ENCODE data around the gene ADAMTSL2.

The ADAMTSL2 gene

GRCh38 chr9:133601746-133602145, 67.2 kb downstream of the ADAMTSL2 start:
- TF ChIP-seq CTCF (IDR thresholded peaks at IDR 0.05): no peak
- no peak overlapping the region for H3K27ac ChIP-seq
- no peaks in the 10 kb centered on the region for H3K36me3 ChIP-seq
- peaks cover 27% of the 10 kb centered on the region for H3K27me3 ChIP-seq
- H3K9me3 ChIP-seq: peaks cover 5% of the 10 kb centered on the region
- H3K4me3 ChIP-seq (ENCODE audit: low read depth in 1 of 2, low read length in 1 of 2): no peak overlapping the region
- no peaks in the 10 kb centered on the region for H3K4me1 ChIP-seq (ENCODE audit: control insufficient read depth in 1 of 2, insufficient read depth in 1 of 2, low read depth in 1 of 2, low read length in 1 of 2)

- Histone ChIP-seq H3K9me3 (no peaks in the 10 kb centered on the region), H3K36me3 (no peaks in the 10 kb centered on the region), H3K4me1 (ENCODE audit: control insufficient read depth in 1 of 2, insufficient read depth in 1 of 2, low read depth in 1 of 2, low read length in 1 of 2) (no peaks in the 10 kb centered on the region), H3K27ac (no peak overlapping the region), H3K27me3 (peaks cover 32% of the 10 kb centered on the region), H3K4me3 (ENCODE audit: low read depth in 1 of 2, low read length in 1 of 2) (no peak overlapping the region)
- TF ChIP-seq CTCF (IDR thresholded peaks at IDR 0.05): no peak
Measured at GRCh38 chr9:133602277-133602676, 67.8 kb downstream of the ADAMTSL2 start.

GRCh38 chr9:133603135-133603927, 68.8 kb downstream of the ADAMTSL2 start:
- Histone ChIP-seq H3K27me3 (peaks cover 42% of the 10 kb centered on the region), H3K27ac (no peak overlapping the region), H3K4me1 (ENCODE audit: control insufficient read depth in 1 of 2, insufficient read depth in 1 of 2, low read depth in 1 of 2, low read length in 1 of 2) (no peaks in the 10 kb centered on the region), H3K4me3 (ENCODE audit: low read depth in 1 of 2, low read length in 1 of 2) (no peak overlapping the region), H3K36me3 (no peaks in the 10 kb centered on the region), H3K9me3 (no peaks in the 10 kb centered on the region)
- TF ChIP-seq CTCF (IDR thresholded peaks at IDR 0.05): no peak

- Histone ChIP-seq H3K27me3 (peaks cover 51% of the 10 kb centered on the region), H3K4me3 (ENCODE audit: low read depth in 1 of 2, low read length in 1 of 2) (no peak overlapping the region), H3K9me3 (no peaks in the 10 kb centered on the region), H3K4me1 (ENCODE audit: control insufficient read depth in 1 of 2, insufficient read depth in 1 of 2, low read depth in 1 of 2, low read length in 1 of 2) (no peaks in the 10 kb centered on the region), H3K27ac (no peak overlapping the region), H3K36me3 (no peaks in the 10 kb centered on the region)
- no peak for TF ChIP-seq CTCF (IDR thresholded peaks at IDR 0.05)
Measured at GRCh38 chr9:133604214-133604613, 69.7 kb downstream of the ADAMTSL2 start.

- Histone ChIP-seq H3K36me3 (no peaks in the 10 kb centered on the region), H3K9me3 (no peaks in the 10 kb centered on the region), H3K4me1 (ENCODE audit: control insufficient read depth in 1 of 2, insufficient read depth in 1 of 2, low read depth in 1 of 2, low read length in 1 of 2) (no peaks in the 10 kb centered on the region), H3K27me3 (peaks cover 58% of the 10 kb centered on the region), H3K27ac (no peak overlapping the region), H3K4me3 (ENCODE audit: low read depth in 1 of 2, low read length in 1 of 2) (no peak overlapping the region)
- no peak for TF ChIP-seq CTCF (IDR thresholded peaks at IDR 0.05)
Measured at GRCh38 chr9:133604856-133605255, 70.4 kb downstream of the ADAMTSL2 start.
